ENCODE results near the gene POLD4.
"Not testable (repeated sequence)": the region's sequence is repeated elsewhere in the genome, so short reads cannot be mapped to it uniquely, and the experiment has no call there.

The POLD4 gene

DNA sequence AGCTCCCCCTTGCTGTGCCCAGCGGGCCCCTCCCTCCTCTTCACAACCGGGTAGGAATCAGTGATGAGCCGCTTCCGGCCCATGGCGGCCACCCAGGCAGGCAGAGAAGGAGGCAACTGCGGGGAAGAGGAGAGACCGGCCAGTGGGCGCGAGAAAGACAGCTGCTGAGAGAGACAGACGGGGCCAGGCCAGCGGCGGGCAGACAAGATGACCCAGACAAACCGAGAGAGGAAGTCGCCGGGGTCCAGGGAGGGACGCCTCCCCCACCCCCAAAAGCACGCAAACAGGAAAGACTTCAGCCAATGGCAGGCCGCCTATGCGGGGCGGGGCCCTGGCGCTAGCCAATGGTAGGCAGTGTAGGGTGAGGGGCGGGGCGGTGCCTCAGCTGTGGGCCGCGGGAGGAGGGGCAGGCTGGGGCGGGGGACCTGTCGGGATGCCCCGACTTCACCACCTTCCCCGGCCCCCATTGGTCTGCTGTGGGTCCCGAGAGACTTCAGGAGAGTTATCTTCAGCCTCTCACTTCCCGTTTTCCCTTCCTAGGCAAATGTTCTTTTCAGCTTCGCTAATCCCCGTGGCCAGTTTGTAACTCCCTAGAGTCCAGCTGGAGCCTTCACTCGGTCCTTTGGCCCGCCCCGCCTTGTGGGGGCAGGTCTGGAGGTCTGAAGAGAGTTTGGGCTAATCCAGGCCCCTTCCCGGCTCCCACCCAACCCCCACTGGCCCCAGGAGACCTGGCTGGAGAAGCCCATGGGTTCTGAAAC lies at the start of gene POLD4:
Gene POLD4, minus strand, starts transcription at position 230 of the 758 bp plus-strand sequence. Its CDS starts 147 bp downstream, at position 83.
- peak; percentile 93 to 94 for DNase-seq (ENCODE audit: low read depth in 2 of 2)

DNA sequence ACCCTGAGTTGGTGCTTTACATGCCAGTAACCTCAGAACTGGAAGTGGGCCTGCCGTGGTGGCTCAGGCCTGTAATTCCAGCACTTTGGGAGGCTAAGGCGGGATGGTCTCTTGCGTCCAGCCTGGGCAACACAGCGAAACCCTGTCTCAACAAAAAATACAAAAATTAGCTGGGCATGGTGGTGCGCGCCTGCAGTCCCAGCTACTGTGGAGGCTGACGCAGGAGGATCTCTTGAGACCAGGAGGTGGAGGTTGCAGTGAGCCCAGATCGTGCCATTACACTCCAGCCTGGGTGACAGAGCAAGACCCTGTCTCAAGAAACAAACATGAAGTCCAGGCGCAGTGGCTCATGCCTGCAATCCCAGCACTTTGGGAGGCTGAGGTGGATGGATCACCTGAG lies 49.7 kb upstream of the POLD4 start:
- not testable (repeated sequence) for DNase-seq (ENCODE audit: low read depth in 2 of 2)

DNA sequence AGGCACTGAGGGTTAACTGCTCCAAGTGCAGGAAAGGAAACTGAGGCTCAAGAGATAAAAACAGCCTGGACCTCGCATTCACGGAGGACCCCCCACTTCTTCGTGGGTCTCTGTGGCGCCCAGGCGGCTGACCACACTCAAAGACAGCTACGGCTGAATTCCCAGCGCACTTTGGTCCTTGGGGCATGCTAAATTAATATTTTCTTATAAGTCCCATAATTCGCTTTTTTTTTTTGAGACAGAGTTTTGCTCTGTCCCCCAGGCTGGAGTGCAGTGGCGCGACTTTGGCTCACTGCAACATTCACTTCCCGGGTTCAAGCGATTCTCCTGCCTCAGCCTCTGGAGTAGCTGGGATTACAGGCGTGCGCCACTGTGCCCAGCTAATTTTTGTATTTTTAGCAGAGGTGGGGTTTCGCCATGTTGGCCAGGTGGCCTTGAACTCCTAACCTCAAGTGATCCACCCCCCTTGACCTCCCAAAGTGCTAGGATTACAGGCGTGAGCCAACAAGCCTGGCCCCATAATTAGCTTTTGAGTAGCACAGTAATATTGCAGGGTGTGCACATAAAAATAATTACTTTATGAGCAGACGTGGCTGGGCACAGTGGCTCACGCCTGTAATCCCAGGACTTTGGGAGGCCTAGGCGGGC lies 49.0 kb upstream of the POLD4 start:
- not testable (repeated sequence) for DNase-seq (ENCODE audit: low read depth in 2 of 2)

DNA sequence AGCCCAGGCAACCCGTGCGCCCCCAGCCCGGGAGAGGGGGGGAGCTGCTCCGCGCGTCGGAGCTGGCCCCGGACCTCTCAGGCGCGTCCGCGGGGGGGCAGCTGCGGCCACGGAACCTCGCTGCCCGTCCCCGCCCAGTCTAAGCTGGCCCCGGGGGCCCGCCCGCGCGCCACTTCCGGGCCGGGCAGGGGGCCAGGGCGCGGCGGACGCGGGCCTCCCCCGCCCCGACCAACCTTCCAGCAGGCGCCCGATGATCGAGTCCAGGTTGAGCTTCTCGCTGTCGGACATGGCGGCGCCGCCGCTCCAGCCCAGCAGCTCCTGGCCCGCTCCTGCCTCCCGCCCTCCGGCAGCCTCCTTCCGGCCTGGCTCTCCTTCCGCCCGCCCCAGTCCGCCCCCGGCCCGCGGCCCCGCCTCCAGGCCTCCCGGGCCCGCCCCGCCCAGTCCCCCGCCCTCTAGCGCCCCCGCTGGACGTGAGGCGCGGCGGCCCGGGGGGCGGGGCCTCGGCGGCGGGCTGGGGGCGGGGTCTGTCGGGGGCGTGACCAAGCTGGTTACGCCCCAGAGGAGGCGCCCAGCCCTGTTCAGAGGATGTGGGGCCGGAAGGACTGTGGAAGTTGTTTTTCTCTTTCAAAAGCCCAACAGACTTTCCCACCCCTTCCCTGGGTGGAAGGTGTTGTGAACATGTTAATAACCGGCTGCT lies 48.3 kb upstream of the POLD4 start, which contains the start of gene PPP1CA:
Gene PPP1CA, minus strand, starts transcription at position 364 of the 697 bp plus-strand sequence. Its CDS starts 76 bp downstream, at position 288.
- DNase-seq (ENCODE audit: low read depth in 2 of 2), result peak; percentile 89 to 91

DNA sequence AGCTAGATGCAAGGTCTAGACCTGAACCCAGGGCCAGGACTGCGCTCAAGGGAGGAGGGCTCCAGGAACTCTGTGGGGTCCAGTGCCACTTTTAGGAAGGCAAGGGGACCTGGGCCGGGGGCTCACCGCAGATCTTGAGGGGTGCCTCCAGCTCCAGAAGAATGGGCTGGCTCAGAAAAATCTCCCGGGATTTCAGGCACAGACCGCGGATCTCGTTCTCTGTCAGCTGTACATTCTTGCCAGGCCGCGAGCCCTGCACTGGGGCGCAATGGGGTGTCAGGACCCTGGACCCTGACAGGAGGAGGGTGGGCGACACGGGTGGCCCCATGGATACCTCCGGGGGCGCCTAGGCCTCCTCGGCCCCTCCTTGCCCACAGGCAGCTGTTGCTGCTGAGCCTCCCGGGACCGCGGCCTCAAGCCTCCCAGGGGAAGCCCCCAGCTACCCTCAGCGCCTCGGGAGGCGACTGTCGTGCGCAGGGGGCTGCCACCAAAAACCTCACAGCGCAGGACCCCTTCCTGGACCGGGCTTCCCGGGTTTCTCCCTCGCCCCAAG lies 47.7 kb upstream of the POLD4 start:
- no peak for DNase-seq (ENCODE audit: low read depth in 2 of 2)

DNA sequence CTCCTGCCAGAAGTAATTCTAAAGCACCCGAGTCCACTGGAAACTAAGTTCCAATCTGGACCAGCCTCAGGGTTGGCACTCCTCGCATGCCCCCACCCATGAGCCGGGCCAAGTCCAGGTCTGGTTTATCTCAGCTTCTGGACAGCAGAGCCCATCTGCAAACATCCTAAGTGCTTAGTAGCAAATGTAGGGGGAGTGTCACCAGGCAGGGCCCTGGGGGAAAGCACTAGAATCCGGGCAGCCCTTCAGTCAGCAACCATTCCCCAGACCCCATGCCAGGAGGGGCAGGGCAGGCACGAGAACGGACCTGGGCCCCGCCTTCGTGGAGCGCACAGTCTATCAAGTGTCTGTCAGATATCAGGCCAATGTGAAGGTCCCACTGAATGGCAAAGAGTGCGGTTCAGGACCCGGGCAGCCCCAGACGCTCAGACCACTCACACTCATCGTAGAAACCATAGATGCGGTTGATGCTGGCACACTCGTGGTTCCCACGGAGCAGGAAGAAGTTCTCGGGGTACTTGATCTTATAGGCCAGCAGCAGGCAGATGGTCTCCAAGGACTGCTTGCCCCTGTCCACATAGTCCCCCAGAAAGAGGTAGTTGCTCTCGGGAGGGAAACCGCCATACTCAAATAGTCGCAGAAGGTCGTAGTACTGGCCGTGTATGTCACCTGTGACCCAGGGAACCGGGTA lies 47.0 kb upstream of the POLD4 start:
- DNase-seq (ENCODE audit: low read depth in 2 of 2), result no peak

DNA sequence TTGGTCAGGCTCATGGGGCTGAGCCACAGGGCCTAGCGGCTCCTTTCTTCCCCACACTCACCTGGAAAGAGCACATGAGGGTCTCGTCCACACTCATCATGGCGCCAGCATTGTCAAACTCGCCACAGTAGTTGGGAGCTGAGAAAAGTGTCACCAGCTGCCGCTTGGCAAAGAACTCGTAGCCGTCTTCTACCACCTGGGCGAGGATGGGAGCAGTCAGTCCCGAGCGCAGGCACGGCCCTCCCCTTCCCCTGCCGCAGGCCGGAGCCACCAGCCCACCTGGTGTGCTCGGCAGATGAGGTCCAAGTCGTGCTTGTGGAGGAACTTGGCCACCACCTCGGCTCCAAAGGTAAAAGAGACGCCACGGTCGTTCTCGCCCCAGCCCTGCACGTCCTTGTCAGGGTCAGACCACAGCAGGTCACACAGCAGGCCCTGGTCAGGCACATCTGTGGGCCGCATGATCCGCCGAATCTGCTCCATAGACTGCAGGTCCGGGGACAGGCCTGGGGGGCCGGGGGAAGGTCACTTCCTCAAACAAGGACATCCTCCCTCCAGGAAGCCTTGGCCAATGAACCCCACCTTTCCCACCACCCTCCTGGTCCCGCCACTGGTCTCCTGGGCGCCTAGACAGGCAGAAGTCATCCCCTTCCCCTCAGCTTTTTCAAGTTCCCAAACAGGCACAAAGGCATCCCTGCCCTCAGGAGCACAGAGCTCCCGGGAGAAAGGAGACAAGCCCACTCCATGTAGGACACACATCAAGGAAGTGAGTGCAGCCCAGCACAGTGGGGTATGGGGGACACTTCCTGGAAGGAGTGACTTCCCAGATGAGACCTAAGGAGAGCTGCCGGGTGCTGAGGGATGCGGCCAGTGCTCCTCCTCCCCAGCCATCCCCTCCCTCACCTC lies 45.6 kb upstream of the POLD4 start:
- DNase-seq (ENCODE audit: low read depth in 2 of 2), result no peak

DNA sequence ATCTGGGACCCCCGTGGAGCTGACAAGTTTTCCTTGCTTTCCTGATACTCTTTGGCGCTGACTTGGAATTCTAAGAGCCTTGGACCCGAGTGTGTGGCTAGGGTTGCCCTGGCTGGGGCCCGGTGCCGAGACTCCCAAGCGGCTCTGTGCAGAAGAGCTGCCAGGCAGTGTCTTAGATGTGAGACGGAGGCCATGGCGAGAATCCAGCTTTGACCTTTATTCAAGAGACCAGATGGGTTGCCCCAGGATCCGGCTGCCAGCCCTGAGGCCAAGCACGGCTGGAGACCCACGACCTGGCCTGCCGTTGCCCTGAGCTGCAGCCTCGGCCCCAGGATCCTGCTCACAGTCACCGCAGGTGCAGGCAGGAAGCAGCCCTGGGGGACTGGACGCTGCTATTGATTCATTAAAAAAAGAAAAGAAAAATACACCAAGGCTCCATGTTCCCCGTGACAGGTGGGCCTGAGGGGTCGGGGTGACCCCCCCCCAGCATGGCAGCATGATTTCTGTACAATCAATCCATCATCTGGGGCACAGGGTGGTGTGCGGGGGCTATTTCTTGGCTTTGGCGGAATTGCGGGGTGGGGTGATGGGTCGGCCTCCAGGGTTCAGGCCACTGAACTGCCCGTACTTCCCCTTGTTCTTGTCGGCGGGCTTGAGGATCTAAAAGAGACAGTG lies 44.8 kb upstream of the POLD4 start:
- DNase-seq (ENCODE audit: low read depth in 2 of 2), result no peak

DNA sequence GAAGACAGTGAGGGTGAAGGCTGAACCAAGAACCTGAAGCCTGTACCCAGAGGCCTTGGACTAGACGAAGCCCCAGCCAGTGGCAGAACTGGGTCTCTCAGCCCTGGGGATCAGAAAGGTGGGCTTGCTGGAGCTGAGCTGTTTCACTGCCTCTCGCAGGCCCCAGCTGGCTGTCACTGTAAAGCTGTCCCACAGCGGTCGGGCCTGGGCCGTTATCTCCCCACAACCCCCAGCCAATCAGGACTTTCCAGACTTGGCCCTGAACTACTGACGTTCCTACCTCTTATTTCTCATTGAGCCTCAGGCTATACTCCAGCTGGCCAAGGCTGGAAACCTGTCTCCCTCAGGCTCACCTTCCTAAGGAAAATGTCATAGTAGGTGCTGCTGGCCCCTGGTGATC lies 44.2 kb upstream of the POLD4 start:
- DNase-seq (ENCODE audit: low read depth in 2 of 2), result no peak

DNA sequence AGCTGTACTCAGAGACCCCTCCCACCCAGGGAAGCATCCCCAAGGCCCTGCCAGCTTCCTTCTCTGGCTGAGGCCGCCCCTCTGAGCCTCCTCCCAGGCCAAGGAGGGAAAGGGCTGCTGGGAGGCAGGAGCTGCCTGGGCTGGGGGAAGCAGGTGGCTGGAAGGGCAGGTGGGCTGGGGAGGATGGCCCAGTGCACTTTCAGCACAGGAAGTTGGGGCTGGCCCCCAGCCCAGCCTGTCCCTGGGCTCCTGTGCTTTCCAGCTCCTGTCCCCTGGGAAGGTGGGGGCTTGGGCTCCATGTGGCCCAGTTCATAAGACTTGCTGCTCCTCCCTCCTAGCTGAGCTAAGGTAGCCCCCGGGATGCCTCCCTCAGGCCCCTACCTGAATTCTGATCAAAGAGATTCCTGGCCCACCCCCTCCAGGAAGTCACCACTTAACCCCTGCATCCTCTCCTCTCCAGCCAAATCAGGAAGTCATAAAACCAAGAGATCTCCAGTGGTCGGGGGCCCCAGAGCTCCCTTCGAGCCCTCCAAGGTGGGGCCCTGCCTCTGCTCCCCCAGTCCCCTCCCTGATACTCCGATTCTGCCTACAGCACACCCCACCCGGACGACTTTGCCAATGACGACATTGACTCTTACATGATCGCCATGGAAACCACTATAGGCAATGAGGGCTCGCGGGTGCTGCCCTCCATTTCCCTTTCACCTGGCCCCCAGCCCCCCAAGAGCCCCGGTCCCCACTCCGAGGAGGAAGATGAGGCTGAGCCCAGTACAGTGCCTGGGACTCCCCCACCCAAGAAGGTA lies 43.4 kb upstream of the POLD4 start:
- no peak for DNase-seq (ENCODE audit: low read depth in 2 of 2)

DNA sequence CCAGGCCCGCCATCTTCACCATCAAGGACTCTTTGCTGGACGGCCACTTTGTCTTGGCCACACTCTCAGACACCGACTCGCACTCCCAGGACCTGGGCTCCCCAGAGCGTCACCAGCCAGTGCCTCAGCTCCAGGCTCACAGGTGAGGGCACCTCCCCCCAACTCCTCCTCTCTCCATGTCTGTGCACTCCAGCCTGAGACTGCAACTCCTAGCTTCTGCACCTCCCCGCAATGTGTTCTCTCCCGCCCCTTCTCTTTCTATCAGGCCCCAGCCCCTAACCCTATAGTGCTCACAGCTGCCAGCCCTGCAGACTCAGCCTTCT lies 42.9 kb upstream of the POLD4 start:
- DNase-seq (ENCODE audit: low read depth in 2 of 2), result no peak

DNA sequence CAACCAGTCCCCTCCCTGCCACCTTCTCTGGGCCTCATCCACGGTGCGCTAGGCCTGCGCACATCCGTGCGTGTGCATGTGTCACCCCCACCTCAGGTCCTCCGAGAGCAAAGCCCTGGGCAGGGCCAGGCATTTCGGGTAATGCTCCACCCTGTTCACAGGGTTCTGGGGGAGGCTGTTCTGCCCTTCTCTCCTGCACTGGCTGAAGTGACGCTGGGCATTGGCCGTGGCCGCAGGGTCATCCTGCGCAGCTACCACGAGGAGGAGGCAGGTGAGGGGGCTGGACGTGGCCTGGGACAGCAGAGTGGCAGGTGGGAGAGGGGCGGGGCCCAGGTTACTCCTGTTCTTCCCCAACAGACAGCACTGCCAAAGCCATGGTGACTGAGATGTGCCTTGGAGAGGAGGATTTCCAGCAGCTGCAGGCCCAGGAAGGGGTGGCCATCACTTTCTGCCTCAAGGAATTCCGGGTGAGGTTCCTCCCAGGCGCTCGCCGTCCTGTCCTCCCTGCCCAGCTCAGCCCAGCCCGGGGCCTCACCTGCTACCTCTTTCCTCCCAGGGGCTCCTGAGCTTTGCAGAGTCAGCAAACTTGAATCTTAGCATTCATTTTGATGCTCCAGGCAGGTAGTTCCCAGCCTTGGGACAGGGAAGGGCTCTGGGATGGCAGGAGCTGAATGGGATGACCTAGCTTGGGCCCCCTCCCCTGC lies 42.4 kb upstream of the POLD4 start:
- no peak for DNase-seq (ENCODE audit: low read depth in 2 of 2)

DNA sequence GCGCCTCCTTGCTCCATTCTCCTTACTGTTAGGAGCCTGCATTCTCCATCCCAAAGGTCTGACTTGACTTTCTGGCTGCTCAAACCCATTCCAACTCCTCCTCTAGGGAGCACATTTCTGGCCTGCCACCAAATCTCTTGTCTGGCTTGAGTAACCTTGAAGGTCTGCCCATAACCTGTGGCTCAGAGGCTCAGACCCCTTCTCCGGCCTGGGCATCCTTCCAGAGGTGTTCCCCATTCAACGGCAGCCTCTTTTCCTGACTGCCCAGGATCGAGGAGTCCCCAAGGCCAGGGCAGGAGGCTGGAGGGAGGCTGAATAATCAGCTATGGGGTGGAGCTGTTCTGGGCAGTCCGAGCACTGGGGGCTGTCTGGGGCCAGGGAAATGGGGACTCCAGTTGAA lies 40.6 kb upstream of the POLD4 start:
- no peak for DNase-seq (ENCODE audit: low read depth in 2 of 2)

DNA sequence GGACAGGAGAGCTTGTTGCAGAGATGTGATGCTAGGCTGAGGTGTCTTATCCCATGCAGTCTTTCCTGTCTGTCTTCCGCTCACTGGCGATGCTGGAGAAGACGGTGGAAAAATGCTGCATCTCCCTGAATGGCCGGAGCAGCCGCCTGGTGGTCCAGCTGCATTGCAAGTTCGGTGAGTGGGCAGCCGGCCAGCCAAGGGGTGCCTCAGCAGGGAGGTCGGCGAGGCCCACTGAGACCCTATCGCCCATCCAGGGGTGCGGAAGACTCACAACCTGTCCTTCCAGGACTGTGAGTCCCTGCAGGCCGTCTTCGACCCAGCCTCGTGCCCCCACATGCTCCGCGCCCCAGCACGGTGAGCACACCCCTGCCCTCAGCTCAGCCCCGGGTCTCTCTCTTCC lies 40.1 kb upstream of the POLD4 start:
- DNase-seq (ENCODE audit: low read depth in 2 of 2), result no peak

DNA sequence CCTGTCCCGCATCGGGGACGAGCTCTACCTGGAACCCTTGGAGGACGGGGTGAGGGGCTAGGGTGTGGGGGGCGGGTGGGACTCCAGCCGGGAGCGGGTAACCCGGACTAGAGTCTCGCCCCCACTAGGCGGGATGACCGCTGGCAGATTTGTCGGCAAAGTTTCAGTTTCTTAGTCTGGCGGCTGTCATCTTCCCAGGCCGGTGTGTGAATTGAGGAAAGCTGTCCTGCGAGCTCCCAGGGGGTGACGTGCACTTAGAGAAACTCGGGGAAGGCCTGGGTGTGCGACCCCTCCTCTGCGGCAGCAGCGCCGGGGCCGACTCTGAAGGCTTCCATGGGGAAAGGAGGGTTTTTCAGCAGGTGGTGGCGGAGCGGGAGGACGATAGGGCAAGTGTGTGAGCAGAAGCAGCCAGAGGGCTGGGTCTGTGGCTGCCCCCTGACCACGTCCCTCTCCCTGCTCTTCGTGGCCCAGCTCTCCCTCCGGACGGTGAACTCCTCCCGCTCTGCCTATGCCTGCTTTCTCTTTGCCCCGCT lies 38.9 kb upstream of the POLD4 start:
- no peak for DNase-seq (ENCODE audit: low read depth in 2 of 2)

DNA sequence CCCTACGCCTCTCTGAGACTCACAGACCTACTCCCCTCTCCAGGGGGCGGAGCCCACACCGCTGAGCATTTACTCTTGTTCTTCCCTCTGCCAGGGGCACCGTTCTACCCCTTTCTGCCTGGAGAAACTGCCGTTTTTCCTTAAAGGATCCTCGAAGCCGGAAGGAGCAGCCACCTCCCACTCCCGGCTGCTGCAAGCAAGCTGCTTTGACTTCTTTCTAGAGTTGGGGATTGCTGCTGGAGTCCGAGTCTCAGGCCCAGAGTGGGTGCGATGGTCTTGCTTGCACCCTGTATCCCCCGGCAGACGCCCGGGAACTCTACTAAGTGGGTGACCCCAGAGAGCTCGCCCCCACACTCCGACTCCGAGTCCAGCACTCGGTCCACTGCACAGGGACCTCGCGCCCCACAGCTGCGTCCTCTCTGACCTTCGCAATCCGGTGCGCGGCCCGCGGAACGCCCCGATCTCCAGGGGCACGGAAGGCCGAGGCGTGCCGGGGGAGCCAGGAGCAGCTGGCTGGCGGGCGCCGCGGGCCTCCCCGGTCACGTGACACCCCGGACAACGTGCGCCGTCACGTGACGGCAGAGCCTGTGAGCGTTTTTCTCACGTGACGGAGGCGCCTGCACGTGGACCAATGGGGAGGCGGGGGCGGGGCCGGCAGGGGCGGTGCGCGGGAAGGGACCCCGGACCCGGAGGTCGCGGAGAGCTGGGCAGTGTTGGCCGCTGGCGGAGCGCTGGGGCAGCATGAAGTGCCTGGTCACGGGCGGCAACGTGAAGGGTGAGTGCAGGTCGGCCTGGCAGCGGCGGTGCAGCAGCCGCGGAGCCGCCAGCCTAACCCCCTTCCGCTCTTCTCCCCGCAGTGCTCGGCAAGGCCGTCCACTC lies 38.2 kb upstream of the POLD4 start, which contains the start of gene RAD9A:
Gene RAD9A, plus strand, starts transcription at position 683 of the 879 bp plus-strand sequence. Its CDS starts 59 bp downstream, at position 742.
- DNase-seq (ENCODE audit: low read depth in 2 of 2), result peak; percentile 88 to 92

DNA sequence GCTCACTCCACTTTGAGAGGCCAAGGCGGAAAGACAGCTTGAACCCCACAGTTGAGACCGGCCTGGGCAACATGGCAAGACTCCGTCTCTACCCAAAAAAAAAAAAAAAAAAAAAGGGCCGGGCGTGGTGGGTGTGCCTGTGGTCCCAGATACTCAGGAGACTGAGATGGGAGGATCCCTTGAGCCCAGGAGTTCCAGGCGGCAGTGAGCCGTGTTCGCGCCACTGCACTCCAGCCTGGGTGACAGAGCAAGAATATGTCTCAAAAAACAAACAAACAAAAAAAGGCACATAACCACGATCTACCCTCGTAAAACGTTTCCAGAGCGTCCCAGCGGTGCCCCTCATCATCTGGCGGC lies 37.6 kb upstream of the POLD4 start:
- no peak for DNase-seq (ENCODE audit: low read depth in 2 of 2)
